HL-60 (cell line): Measurements from ENCODE around the gene CCDC92B.

Experiments used
- POLR2AphosphoS5 ChIP-seq: IDR thresholded peaks from 2 replicates; pipeline ENCODE4 v1.6.1; 2012; ENCODE audit warnings: low read depth
- TF ChIP-seq, protein P1 (sequence below): IDR thresholded peaks from one replicate; pipeline ENCODE4 v1.5.1; 2011; ENCODE audit warnings: low read length, control low read depth, inconsistent platforms; ENCODE audit not compliant: insufficient read depth
- TF ChIP-seq, protein P2 (sequence below): IDR thresholded peaks from 2 replicates; pipeline ENCODE4 v1.6.1; 2012; ENCODE audit warnings: low read depth; ENCODE audit not compliant: insufficient replicate concordance

DNA sequence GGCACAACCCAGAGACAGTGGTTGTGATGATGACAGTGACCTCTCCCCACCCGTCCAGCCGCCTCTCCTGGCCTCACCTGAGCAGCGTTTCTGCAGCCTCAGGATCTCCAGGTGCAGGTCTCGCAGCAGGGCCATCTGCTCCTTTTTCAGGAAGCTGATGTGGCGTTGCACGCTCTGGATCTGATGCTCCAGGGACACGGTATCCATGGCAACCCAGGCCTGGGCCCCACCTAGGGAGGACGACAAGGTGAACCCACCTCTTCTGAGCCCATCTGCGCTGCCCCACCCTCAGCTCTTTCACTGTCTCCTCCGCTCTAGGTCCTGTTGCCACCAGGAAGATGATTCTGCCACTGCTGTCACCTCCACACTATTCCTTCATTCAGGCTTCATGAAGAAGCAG lies 14.5 kb downstream of the CCDC92B start:
- TF ChIP-seq, protein P1, sequence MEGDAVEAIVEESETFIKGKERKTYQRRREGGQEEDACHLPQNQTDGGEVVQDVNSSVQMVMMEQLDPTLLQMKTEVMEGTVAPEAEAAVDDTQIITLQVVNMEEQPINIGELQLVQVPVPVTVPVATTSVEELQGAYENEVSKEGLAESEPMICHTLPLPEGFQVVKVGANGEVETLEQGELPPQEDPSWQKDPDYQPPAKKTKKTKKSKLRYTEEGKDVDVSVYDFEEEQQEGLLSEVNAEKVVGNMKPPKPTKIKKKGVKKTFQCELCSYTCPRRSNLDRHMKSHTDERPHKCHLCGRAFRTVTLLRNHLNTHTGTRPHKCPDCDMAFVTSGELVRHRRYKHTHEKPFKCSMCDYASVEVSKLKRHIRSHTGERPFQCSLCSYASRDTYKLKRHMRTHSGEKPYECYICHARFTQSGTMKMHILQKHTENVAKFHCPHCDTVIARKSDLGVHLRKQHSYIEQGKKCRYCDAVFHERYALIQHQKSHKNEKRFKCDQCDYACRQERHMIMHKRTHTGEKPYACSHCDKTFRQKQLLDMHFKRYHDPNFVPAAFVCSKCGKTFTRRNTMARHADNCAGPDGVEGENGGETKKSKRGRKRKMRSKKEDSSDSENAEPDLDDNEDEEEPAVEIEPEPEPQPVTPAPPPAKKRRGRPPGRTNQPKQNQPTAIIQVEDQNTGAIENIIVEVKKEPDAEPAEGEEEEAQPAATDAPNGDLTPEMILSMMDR = no peak
- TF ChIP-seq, protein P2, sequence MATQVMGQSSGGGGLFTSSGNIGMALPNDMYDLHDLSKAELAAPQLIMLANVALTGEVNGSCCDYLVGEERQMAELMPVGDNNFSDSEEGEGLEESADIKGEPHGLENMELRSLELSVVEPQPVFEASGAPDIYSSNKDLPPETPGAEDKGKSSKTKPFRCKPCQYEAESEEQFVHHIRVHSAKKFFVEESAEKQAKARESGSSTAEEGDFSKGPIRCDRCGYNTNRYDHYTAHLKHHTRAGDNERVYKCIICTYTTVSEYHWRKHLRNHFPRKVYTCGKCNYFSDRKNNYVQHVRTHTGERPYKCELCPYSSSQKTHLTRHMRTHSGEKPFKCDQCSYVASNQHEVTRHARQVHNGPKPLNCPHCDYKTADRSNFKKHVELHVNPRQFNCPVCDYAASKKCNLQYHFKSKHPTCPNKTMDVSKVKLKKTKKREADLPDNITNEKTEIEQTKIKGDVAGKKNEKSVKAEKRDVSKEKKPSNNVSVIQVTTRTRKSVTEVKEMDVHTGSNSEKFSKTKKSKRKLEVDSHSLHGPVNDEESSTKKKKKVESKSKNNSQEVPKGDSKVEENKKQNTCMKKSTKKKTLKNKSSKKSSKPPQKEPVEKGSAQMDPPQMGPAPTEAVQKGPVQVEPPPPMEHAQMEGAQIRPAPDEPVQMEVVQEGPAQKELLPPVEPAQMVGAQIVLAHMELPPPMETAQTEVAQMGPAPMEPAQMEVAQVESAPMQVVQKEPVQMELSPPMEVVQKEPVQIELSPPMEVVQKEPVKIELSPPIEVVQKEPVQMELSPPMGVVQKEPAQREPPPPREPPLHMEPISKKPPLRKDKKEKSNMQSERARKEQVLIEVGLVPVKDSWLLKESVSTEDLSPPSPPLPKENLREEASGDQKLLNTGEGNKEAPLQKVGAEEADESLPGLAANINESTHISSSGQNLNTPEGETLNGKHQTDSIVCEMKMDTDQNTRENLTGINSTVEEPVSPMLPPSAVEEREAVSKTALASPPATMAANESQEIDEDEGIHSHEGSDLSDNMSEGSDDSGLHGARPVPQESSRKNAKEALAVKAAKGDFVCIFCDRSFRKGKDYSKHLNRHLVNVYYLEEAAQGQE = no peak
- no peak for TF ChIP-seq POLR2AphosphoS5
